Neutrophil (primary cell): ENCODE measurements around the gene PANK4.

Experiments
- H3K27ac ChIP-seq: fragments of 200-600 bp; sonication (generic); 2 replicates; pipeline ENCODE4 v1.5.1; 2016; ENCODE audit warnings: mild to moderate bottlenecking, moderate library complexity
- H3K27me3 ChIP-seq: fragments of 200-600 bp; sonication (generic); 2 replicates; pipeline ENCODE4 v1.6.0; 2016; ENCODE audit warnings: mild to moderate bottlenecking
- H3K36me3 ChIP-seq: fragments of 200-600 bp; sonication (generic); 2 replicates; pipeline ENCODE4 v1.5.1; 2017
- H3K4me1 ChIP-seq, 2 experiments: fragments of 200-600 bp in 1 of 2; sonication (generic) in 1 of 2; 1 replicate in 1 of 2; 2 replicates in 1 of 2; pipeline versions ENCODE4 v1.5.1 to v1.6.1; 2013 to 2016; ENCODE audit warnings: low read depth in 1 of 2, low read length in 1 of 2, mild to moderate bottlenecking in 1 of 2, moderate library complexity in 1 of 2; ENCODE audit not compliant: control insufficient read depth in 1 of 2, insufficient read depth in 1 of 2
- H3K4me3 ChIP-seq, 2 experiments: fragments of 200-600 bp in 1 of 2; sonication (generic) in 1 of 2; 1 replicate in 1 of 2; 2 replicates in 1 of 2; pipeline ENCODE4 v1.5.1; 2013 to 2016; ENCODE audit warnings: low read depth in 1 of 2, low read length in 1 of 2, mild to moderate bottlenecking in 1 of 2, moderate library complexity in 1 of 2
- H3K9me3 ChIP-seq: fragments of 200-600 bp; sonication (generic); 2 replicates; pipeline ENCODE4 v1.5.1; 2016
- CTCF ChIP-seq: fragments of 200-600 bp; sonication (generic); IDR thresholded peaks from 2 replicates; pipeline ENCODE4 v1.5.1; 2016; ENCODE audit warnings: antibody characterized with exemption

The PANK4 gene

GRCh38 chr1:2493691-2494322 lies 32.6 kb downstream of the PANK4 start:
- no peak for TF ChIP-seq CTCF
- no peaks in the 10 kb centered on the region for H3K27me3 ChIP-seq
- no peak overlapping the region for H3K27ac ChIP-seq
- no peaks in the 10 kb centered on the region for H3K4me1 ChIP-seq
- no peaks in the 10 kb centered on the region for H3K36me3 ChIP-seq
- no peak overlapping the region for H3K4me3 ChIP-seq
- H3K9me3 ChIP-seq = no peaks in the 10 kb centered on the region

- Histone ChIP-seq H3K9me3 (no peaks in the 10 kb centered on the region), H3K27ac (no peak overlapping the region), H3K4me1 (no peaks in the 10 kb centered on the region), H3K4me3 (no peak overlapping the region), H3K36me3 (no peaks in the 10 kb centered on the region), H3K27me3 (no peaks in the 10 kb centered on the region)
- TF ChIP-seq CTCF = no peak
Measured at GRCh38 chr1:2493218-2493617, 33.2 kb downstream of the PANK4 start.

- H3K27ac ChIP-seq = no peak overlapping the region
- no peaks in the 10 kb centered on the region for H3K27me3 ChIP-seq
- TF ChIP-seq CTCF = no peak
- H3K4me3 ChIP-seq = no peak overlapping the region
- H3K36me3 ChIP-seq = no peaks in the 10 kb centered on the region
- H3K9me3 ChIP-seq = no peaks in the 10 kb centered on the region
- H3K4me1 ChIP-seq = no peaks in the 10 kb centered on the region
Measured at GRCh38 chr1:2492091-2492490, 34.3 kb downstream of the PANK4 start.

GRCh38 chr1:2489615-2490014 lies 36.8 kb downstream of the PANK4 start:
- H3K27me3 ChIP-seq = no peaks in the 10 kb centered on the region
- H3K27ac ChIP-seq = no peak overlapping the region
- no peaks in the 10 kb centered on the region for H3K36me3 ChIP-seq
- H3K9me3 ChIP-seq = no peaks in the 10 kb centered on the region
- TF ChIP-seq CTCF = no peak
- no peak overlapping the region for H3K4me3 ChIP-seq
- no peaks in the 10 kb centered on the region for H3K4me1 ChIP-seq

- no peak overlapping the region for H3K4me3 ChIP-seq
- H3K36me3 ChIP-seq = no peaks in the 10 kb centered on the region
- H3K27ac ChIP-seq = no peak overlapping the region
- H3K27me3 ChIP-seq = no peaks in the 10 kb centered on the region
- no peaks in the 10 kb centered on the region for H3K9me3 ChIP-seq
- no peak for TF ChIP-seq CTCF
- H3K4me1 ChIP-seq = no peaks in the 10 kb centered on the region
Measured at GRCh38 chr1:2488688-2489087, 37.7 kb downstream of the PANK4 start.

GRCh38 chr1:2486558-2486957 lies 39.8 kb downstream of the PANK4 start:
- no peak overlapping the region for H3K27ac ChIP-seq
- H3K4me1 ChIP-seq = no peaks in the 10 kb centered on the region
- no peaks in the 10 kb centered on the region for H3K27me3 ChIP-seq
- no peak overlapping the region for H3K4me3 ChIP-seq
- H3K36me3 ChIP-seq = no peaks in the 10 kb centered on the region
- no peak for TF ChIP-seq CTCF
- H3K9me3 ChIP-seq = no peaks in the 10 kb centered on the region
